Common myeloid progenitor, CD34-positive (primary cell): ENCODE measurements around the gene YARS1.

Source experiments
- CTCF ChIA-PET: fragments of 350-600 bp; sonication (Branson Sonifier 250); formaldehyde crosslinking; loops from one replicate; lab custom pipeline; 2021; ENCODE audit warnings: antibody characterized with exemption; lab: Charles Lee
- POLR2A ChIA-PET: fragments of 350-600 bp; sonication (Branson Sonifier 250); formaldehyde crosslinking; loops from one replicate; lab custom pipeline; 2021; ENCODE audit warnings: antibody characterized with exemption; lab: Charles Lee
- DNase-seq, 3 donors: peaks; one replicate each; pipeline versions ENCODE4 v3.0.0 to v3.0.0-alpha.2; 2013
- H3K27ac ChIP-seq, 2 experiments: 1 replicate in 1 of 2; 2 replicates in 1 of 2; pipeline ENCODE4 v1.7.0; 2013; ENCODE audit warnings: inconsistent platforms in 2 of 2, low read length in 2 of 2, mild to moderate bottlenecking in 2 of 2, low read depth in 1 of 2, moderate library complexity in 1 of 2; ENCODE audit not compliant: severe bottlenecking in 2 of 2, insufficient read depth in 1 of 2, poor library complexity in 1 of 2
- H3K27me3 ChIP-seq, 5 experiments: replicated peaks in 2 of 5; 1 replicate in 3 of 5; 2 replicates in 2 of 5; pipeline versions ENCODE4 v1.6.1 to v1.7.0; 2013; ENCODE audit warnings: low read length in 4 of 5, mild to moderate bottlenecking in 2 of 5, moderate library complexity in 2 of 5, inconsistent platforms in 1 of 5; ENCODE audit not compliant: insufficient read depth in 5 of 5, control insufficient read depth in 4 of 5
- H3K36me3 ChIP-seq, 4 experiments: 1 replicate in 2 of 4; 2 replicates in 2 of 4; pipeline versions ENCODE4 v1.6.1 to v1.7.0; 2013; ENCODE audit warnings: low read length in 3 of 4, control low read depth in 1 of 4, mild to moderate bottlenecking in 1 of 4; ENCODE audit not compliant: control insufficient read depth in 4 of 4, insufficient read depth in 4 of 4
- H3K4me1 ChIP-seq, 4 experiments: 1 replicate in 3 of 4; 2 replicates in 1 of 4; pipeline versions ENCODE4 v1.6.1 to v1.7.1; 2013; ENCODE audit warnings: low read length in 3 of 4, mild to moderate bottlenecking in 3 of 4, control low read depth in 1 of 4, inconsistent platforms in 1 of 4, moderate library complexity in 1 of 4; ENCODE audit not compliant: control insufficient read depth in 4 of 4, insufficient read depth in 4 of 4; ENCODE audit errors: control extremely low read depth in 1 of 4
- H3K4me3 ChIP-seq, 7 experiments: 1 replicate in 4 of 7; 2 replicates in 3 of 7; pipeline versions ENCODE4 v1.5.1 to v1.7.0; 2013; ENCODE audit warnings: mild to moderate bottlenecking in 7 of 7, low read length in 6 of 7, moderate library complexity in 6 of 7, inconsistent platforms in 2 of 7, low read depth in 2 of 7, control low read depth in 1 of 7; ENCODE audit not compliant: insufficient read depth in 4 of 7, control insufficient read depth in 1 of 7; ENCODE audit errors: extremely low read depth in 1 of 7
- H3K9me3 ChIP-seq, 5 experiments: 1 replicate in 4 of 5; 2 replicates in 1 of 5; pipeline versions ENCODE4 v1.6.1 to v1.7.1; 2013; ENCODE audit warnings: low read length in 4 of 5, mild to moderate bottlenecking in 2 of 5, inconsistent platforms in 1 of 5, low read depth in 1 of 5, moderate library complexity in 1 of 5; ENCODE audit not compliant: control insufficient read depth in 4 of 5, insufficient read depth in 2 of 5; ENCODE audit errors: control extremely low read depth in 1 of 5
- WGBS: methylation state at CpG from one replicate; pipeline ENCODE4 v1.1.5; 2013; ENCODE audit not compliant: insufficient coverage; 5-methylcytosine and 5-hydroxymethylcytosine counted together

Gene YARS1

DNA sequence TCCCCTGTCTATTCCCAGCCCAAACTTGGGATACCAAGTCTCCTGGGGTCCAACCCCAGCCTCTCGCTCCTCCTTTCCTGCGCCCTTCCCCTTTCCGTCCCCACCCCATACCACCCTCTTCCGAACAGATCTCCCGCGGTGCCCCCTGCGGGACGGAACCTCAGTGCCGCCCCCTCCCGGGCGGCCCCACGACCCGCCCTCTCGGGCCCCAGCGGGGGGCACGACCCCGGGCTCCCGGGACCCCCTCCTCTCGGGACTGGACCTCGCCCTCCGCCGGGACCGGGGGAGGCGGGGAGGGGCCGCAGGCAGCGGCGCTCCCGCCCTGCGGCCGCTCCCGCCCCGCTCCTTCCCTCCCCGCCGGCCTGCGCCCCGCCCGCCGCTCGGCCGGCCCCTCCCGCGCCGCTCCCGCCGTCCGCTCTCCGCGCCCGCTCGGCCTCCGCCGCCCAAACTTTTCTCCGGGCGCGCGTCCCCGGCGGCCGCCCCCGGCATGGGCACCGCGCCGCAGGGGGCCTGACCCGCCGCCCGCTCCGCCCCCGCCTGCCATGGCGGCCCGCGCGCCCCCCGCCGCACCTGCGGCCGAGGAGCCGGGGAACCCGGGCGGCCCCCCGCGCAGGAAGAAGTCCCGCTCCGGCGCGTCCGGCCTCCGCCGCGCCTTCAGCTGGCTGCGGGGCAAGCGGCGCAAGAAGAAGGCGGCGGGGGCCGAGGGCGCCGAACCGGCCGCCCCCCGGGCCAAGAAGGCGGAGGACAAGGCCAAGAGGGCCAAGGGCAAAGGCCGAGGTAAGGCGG is 75.6 kb downstream of the YARS1 start:
- peak in 2 of 3 donors; percentile 50 to 60 for DNase-seq
- no peaks in the 10 kb centered on the region for H3K27me3 ChIP-seq
- no peaks in the 10 kb centered on the region for H3K9me3 ChIP-seq
- peak overlapping the region in 1 of 2 experiments; percentile 68 for H3K27ac ChIP-seq
- WGBS = under 1% methylated on average over 60 of the region's 103 CpGs
- ChIA-PET CTCF (interaction anchor here (1.0 to 6.1 kb wide), 10 partner anchors 8 to 33 kb away, joined by 3 to 33 read pairs (median 8); no protein-coding TSS in a partner anchor), POLR2A (interaction anchor here (0.6 to 1.5 kb wide), 2 partner anchors 17 to 28 kb away, joined by 4 to 7 read pairs; no protein-coding TSS in a partner anchor)
- peaks cover 0 to 3% (median 0%) of the 10 kb centered on the region in 4 experiments for H3K36me3 ChIP-seq
- peak overlapping the region; percentile 59 to 83 (median 75) for H3K4me3 ChIP-seq
- peaks cover 0 to 28% (median 24%) of the 10 kb centered on the region in 4 experiments for H3K4me1 ChIP-seq

- 47% methylated on average over 9 of the region's 10 CpGs for WGBS
- ChIA-PET POLR2A (no interaction called here), CTCF (interaction anchor here (0.8 to 3.2 kb wide), 7 partner anchors 8 to 33 kb away, joined by 3 to 13 read pairs (median 3); no protein-coding TSS in a partner anchor)
- Histone ChIP-seq H3K4me3 (peak overlapping the region; percentile 58 to 83 (median 75)), H3K27ac (peak overlapping the region in 1 of 2 experiments; percentile 49), H3K27me3 (no peaks in the 10 kb centered on the region), H3K9me3 (no peaks in the 10 kb centered on the region), H3K4me1 (peaks cover 0 to 28% (median 24%) of the 10 kb centered on the region in 4 experiments), H3K36me3 (peaks cover 0 to 3% (median 0%) of the 10 kb centered on the region in 4 experiments)
- DNase-seq = peak in 2 of 3 donors; percentile 23 to 31
Measured at GRCh38 chr1:32741059-32741412, 76.1 kb downstream of the YARS1 start.

DNA sequence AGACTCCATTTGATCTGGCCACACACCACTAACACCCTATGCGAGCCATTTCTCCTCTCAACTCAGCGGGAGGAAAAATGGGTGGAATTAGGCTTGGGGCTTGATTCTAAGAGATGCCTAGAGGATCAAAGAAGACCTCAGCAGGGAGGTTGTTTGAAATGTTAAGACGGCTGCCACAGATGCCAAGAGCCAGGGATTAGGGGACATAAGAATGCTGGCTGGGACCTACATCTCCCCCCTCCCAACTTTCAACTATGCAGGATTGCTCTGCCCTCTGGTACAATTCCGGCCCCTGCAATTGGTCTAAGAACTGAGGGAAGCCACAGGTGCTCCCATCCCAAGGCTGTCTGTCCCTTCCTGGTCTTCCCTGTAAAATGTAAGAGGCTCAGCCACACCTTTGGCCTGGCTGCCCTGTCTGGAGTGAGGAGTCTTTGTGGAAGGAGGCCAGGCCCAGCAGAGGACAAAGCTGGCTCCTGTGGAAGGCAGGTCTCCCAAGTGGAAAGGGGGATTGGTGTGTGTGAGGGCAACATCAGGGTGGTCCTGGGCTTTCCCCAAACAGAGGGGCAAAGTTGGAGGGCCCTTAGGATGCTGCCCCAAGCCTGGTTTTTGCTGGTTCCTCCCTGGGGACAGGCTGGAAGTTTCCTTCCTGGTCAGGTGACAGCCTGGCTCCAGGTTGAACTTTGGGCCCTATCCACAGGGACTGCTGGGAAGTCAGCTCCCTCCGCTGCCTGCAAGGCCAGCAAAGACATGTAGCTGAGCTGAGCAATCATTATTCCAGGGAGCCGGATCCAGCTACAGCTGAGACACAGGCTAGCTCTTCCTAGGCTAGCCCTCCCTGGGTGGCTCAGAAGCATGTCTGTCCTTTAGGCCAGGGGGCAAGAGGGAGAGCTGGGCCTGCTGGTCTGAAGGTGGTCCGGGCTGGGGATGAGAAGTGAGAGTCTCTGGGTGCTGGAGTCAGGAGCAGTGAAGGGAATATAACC is 80.1 kb downstream of the YARS1 start:
- Histone ChIP-seq H3K36me3 (no peaks in the 10 kb centered on the region), H3K27ac (no peak overlapping the region), H3K4me1 (peaks cover 0 to 17% (median 12%) of the 10 kb centered on the region in 4 experiments), H3K9me3 (no peaks in the 10 kb centered on the region), H3K4me3 (no peak overlapping the region), H3K27me3 (no peaks in the 10 kb centered on the region)
- ChIA-PET CTCF (interaction anchor here (0.9 to 1.2 kb wide), 2 partner anchors 11 to 25 kb away, joined by 3 read pairs; no protein-coding TSS in a partner anchor), POLR2A (no interaction called here)
- 98% methylated on average over 4 of the region's 7 CpGs for WGBS
- no peak for DNase-seq

DNA sequence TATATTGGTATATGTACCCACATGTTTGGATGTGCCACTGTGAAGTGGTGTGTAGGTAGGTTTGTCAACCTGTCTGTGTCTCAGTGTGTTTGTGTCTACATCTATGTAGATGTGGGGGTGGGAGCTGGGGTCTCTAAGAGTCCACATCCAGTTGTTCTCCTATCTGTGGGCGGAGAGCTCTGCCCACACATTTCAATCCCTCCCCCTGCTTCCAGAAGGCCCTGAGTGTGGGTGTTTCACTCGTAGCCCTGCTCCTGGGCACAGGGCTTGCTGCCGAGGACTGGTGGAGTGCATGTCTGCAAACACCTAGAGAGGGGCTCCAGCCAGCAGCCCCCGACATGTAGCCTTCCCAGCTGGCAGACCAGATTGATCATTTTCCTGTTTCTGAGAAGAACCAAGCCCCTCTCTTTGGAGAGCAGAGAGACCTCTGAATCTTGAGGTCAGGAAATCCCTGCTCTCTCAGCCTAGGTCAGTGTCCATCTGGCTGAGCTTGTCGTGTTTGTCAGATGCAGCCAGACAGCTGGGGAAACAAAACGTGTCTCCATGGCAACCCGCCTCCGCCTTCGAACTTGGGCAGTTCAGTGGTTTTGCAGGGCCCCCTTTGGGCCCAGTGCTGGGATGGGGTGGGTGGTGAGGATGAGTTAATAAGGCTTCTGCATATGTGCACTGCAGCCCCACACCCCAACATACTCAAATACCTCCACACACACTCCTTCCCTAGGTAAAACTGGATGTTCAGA is 83.4 kb downstream of the YARS1 start:
- no peaks in the 10 kb centered on the region for H3K27me3 ChIP-seq
- ChIA-PET CTCF (interaction anchor here (0.6 to 8.2 kb wide), 5 partner anchors 9 to 59 kb away, joined by 3 to 91 read pairs (median 4); no protein-coding TSS in a partner anchor), POLR2A (no interaction called here)
- no peak overlapping the region for H3K27ac ChIP-seq
- no peak overlapping the region for H3K4me3 ChIP-seq
- H3K36me3 ChIP-seq = no peaks in the 10 kb centered on the region
- no peaks in the 10 kb centered on the region for H3K9me3 ChIP-seq
- peaks cover 0 to 21% (median 4%) of the 10 kb centered on the region in 4 experiments for H3K4me1 ChIP-seq
- DNase-seq = no peak
- 94% methylated on average over 4 of the region's 9 CpGs for WGBS

DNA sequence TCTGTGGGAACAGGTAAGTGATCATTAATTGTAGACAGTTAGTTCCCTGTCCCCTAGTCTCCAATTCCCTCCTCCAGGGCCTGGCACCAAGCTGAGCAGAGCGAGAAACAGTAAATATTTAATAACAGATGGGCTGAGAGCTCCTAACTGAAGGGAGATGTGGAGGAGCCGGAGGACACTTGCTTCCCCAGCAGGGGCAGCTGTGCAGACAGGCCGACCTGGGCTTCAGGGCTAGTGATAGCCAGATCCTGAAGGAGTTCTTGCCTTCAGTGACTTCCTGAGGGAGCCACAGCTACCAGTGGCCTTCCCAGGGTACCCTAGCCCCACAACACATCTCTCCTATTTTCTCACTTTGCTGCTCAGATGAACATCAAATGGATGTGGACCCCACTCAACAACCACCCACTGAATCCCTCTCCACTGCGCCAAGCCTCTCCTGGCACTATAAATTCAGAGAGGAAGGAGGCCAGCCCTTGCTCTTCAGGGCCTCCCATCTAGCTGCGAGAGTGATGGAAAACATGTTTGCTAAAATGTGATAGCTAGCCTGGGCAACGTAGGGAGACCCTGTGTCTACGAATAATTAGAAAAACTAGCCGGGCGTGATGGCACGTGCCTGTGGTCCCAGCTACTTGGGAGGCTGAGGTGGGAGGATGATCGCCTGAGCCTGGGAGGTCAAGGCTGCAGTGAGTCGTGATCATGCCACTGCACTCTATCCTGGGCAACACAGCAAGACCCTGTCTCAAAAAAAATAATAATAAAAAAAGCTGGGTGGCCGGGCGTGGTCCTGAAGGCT is 87.7 kb downstream of the YARS1 start:
- H3K4me1 ChIP-seq = peaks cover 5 to 34% (median 18%) of the 10 kb centered on the region in 4 experiments
- DNase-seq = no peak
- H3K4me3 ChIP-seq = no peak overlapping the region
- ChIA-PET CTCF (interaction anchor here (1.0 to 8.2 kb wide), 8 partner anchors 10 to 44 kb away, joined by 3 to 91 read pairs (median 6); no protein-coding TSS in a partner anchor), POLR2A (no interaction called here)
- H3K27me3 ChIP-seq = no peaks in the 10 kb centered on the region
- no peak overlapping the region for H3K27ac ChIP-seq
- WGBS = 88% methylated on average over 12 of the region's 14 CpGs
- no peaks in the 10 kb centered on the region for H3K36me3 ChIP-seq
- no peaks in the 10 kb centered on the region for H3K9me3 ChIP-seq
